Measurements from ENCODE around the gene GLRX3. TPM values are rescaled to one million over a fixed set of nuclear protein-coding genes. Genes with fewer than 3 reads are reported as not detected.
"Not testable (repeated sequence)": the region's sequence is repeated elsewhere in the genome, so short reads cannot be mapped to it uniquely, and the experiment has no call there.

Gene GLRX3
- total and polyA plus RNA-seq, 7 donors: 53.9 to 249 (median 76.9) TPM

- DNase-seq (no peak), ATAC-seq (peak in 2 of 4 donors; percentile 11 to 20)
- intact Hi-C loops (cut with DNase I): no loop called here
- Histone ChIP-seq H3K36me3 (ENCODE audit: insufficient read depth in 1 of 2, low read depth in 1 of 2) (peaks cover 0 to 9% of the 10 kb centered on the region in 2 donors), H3K27ac (no peak overlapping the region), H3K4me3 (no peak overlapping the region), H3K4me1 (no peaks in the 10 kb centered on the region), H3K27me3 (ENCODE audit: insufficient read depth in 3 of 3, low read length in 2 of 3) (no peaks in the 10 kb centered on the region), H3K9me3 (no peaks in the 10 kb centered on the region)
- TF ChIP-seq CTCF (IDR thresholded peaks at IDR 0.05): no peak
- 64 to 73% (median 67%) methylated on average over 26 of the region's 26 CpGs for WGBS, 3 donors
Observed at GRCh38 chr10:130200179-130201042, 64.2 kb downstream of the GLRX3 start.

GRCh38 chr10:130201043-130201380 lies 64.8 kb downstream of the GLRX3 start:
- ATAC-seq (no peak), DNase-seq (no peak)
- H3K27me3 ChIP-seq (ENCODE audit: insufficient read depth in 3 of 3, low read length in 2 of 3): no peaks in the 10 kb centered on the region
- no peak for TF ChIP-seq CTCF (IDR thresholded peaks at IDR 0.05)
- H3K4me1 ChIP-seq: no peaks in the 10 kb centered on the region
- no peak overlapping the region for H3K4me3 ChIP-seq
- WGBS, 3 donors: 72 to 82% (median 80%) methylated on average over 8 of the region's 8 CpGs
- H3K36me3 ChIP-seq (ENCODE audit: insufficient read depth in 1 of 2, low read depth in 1 of 2): peaks cover 0 to 7% of the 10 kb centered on the region in 2 donors
- H3K9me3 ChIP-seq: no peaks in the 10 kb centered on the region
- intact Hi-C loops (cut with DNase I): no loop called here
- no peak overlapping the region for H3K27ac ChIP-seq

- DNase-seq: not testable (repeated sequence)
- WGBS, 3 donors: 38 to 57% (median 45%) methylated on average over 4 of the region's 4 CpGs
Observed at GRCh38 chr10:130202150-130202549, 66.0 kb downstream of the GLRX3 start.

GRCh38 chr10:130202984-130203621 lies 66.9 kb downstream of the GLRX3 start:
- intact Hi-C loops (cut with DNase I): no loop called here
- 76 to 79% (median 78%) methylated on average over 28 to 29 of the region's 29 CpGs for WGBS, 3 donors
- ATAC-seq (peak in 3 of 4 donors; percentile 23 to 47 (median 32)), DNase-seq (no peak)
- no peaks in the 10 kb centered on the region for H3K9me3 ChIP-seq
- H3K4me3 ChIP-seq: no peak overlapping the region
- H3K27ac ChIP-seq: no peak overlapping the region
- H3K4me1 ChIP-seq: no peaks in the 10 kb centered on the region
- TF ChIP-seq CTCF (IDR thresholded peaks at IDR 0.05): no peak
- H3K27me3 ChIP-seq (ENCODE audit: insufficient read depth in 3 of 3, low read length in 2 of 3): no peaks in the 10 kb centered on the region
- H3K36me3 ChIP-seq (ENCODE audit: insufficient read depth in 1 of 2, low read depth in 1 of 2): no peaks in the 10 kb centered on the region

More at GRCh38 chr10:130202150-130202549, 66.0 kb downstream of the GLRX3 start:
- H3K27ac ChIP-seq; H3K36me3 ChIP-seq (ENCODE audit: insufficient read depth in 1 of 2, low read depth in 1 of 2); H3K27me3 ChIP-seq (ENCODE audit: insufficient read depth in 3 of 3, low read length in 2 of 3); ATAC-seq; H3K9me3 ChIP-seq; H3K4me1 ChIP-seq; H3K4me3 ChIP-seq; intact Hi-C loops (cut with DNase I): not testable (repeated sequence)

GRCh38 chr10:130203626-130204025 lies 67.4 kb downstream of the GLRX3 start:
- intact Hi-C loops (cut with DNase I): no loop called here
- no peak for DNase-seq
- Histone ChIP-seq H3K27me3 (ENCODE audit: insufficient read depth in 3 of 3, low read length in 2 of 3) (no peaks in the 10 kb centered on the region), H3K9me3 (no peaks in the 10 kb centered on the region), H3K4me1 (no peaks in the 10 kb centered on the region), H3K4me3 (no peak overlapping the region), H3K36me3 (ENCODE audit: insufficient read depth in 1 of 2, low read depth in 1 of 2) (no peaks in the 10 kb centered on the region), H3K27ac (no peak overlapping the region)
- no peak for ATAC-seq
- WGBS, 3 donors: 22 to 73% (median 55%) methylated on average over 6 to 18 of the region's 18 CpGs
- no peak for TF ChIP-seq CTCF (IDR thresholded peaks at IDR 0.05)
